Neural cell (in vitro differentiated cells): ENCODE results near the gene POLR1A.

Experiments
- CTCF ChIP-seq: fragments of 450-650 bp; IDR thresholded peaks from 2 replicates; pipeline ENCODE4 v1.5.1; 2014; ENCODE audit warnings: antibody characterized with exemption, mild to moderate bottlenecking, moderate library complexity; ENCODE audit not compliant: poor library complexity, severe bottlenecking
- EZH2 ChIP-seq: fragments of 200-600, 300-800 bp; shearing (Covaris generic), sonication (generic); IDR thresholded peaks from 2 replicates; pipeline ENCODE4 v1.6.1; 2014; ENCODE audit warnings: antibody characterized with exemption, low read length, borderline replicate concordance, mild to moderate bottlenecking; ENCODE audit not compliant: insufficient read depth, poor library complexity, severe bottlenecking
- POLR2AphosphoS5 ChIP-seq: IDR thresholded peaks from 2 replicates; pipeline ENCODE4 v1.6.1; 2012
- RAD21 ChIP-seq: fragments of 450-650 bp; conservative IDR thresholded peaks from 2 replicates; pipeline ENCODE4 v1.6.1; 2014; ENCODE audit warnings: antibody characterized with exemption, mild to moderate bottlenecking, moderate library complexity
- REST ChIP-seq: IDR thresholded peaks from 2 replicates; pipeline ENCODE4 v1.6.1; 2012; ENCODE audit warnings: borderline replicate concordance
- SMC3 ChIP-seq: fragments of 450-650 bp; conservative IDR thresholded peaks from 2 replicates; pipeline ENCODE4 v1.6.1; 2014; ENCODE audit warnings: antibody characterized with exemption, mild to moderate bottlenecking, moderate library complexity; ENCODE audit not compliant: poor library complexity
- TAF1 ChIP-seq: IDR thresholded peaks from 2 replicates; pipeline ENCODE4 v1.6.1; 2012; ENCODE audit warnings: low read depth

GRCh38 chr2:86031606-86032005, 74.1 kb downstream of the POLR1A start:
- no peak for TF ChIP-seq EZH2
- no peak for TF ChIP-seq CTCF
- no peak for TF ChIP-seq REST
- no peak for TF ChIP-seq TAF1
- no peak for TF ChIP-seq POLR2AphosphoS5
- TF ChIP-seq RAD21 = no peak
- no peak for TF ChIP-seq SMC3
